HG03460 (cell line): ENCODE results near the gene FAM107A.
"Not testable (repeated sequence)": the region's sequence is repeated elsewhere in the genome, so short reads cannot be mapped to it uniquely, and the experiment has no call there.

ENCODE experiments used
- ATAC-seq: cut with Tn5 transposase; IDR thresholded peaks from one replicate; pipeline ENCODE4 v1.9.1; 2021; ENCODE audit not compliant: unreplicated experiment

FAM107A gene

GRCh38 chr3:58537412-58538301 is 39.5 kb downstream of the FAM107A start:
- ATAC-seq = no peak

- no peak for ATAC-seq
Measured at GRCh38 chr3:58536501-58537411, 40.4 kb downstream of the FAM107A start, which contains the start of gene ACOX2. Gene ACOX2 (minus strand): TSS chr3:58537190. CDS start chr3:58535106, 2,084 bp downstream.

GRCh38 chr3:58535531-58536500 is 41.4 kb downstream of the FAM107A start:
- no peak for ATAC-seq

- ATAC-seq = no peak
Measured at GRCh38 chr3:58534592-58535494, 42.3 kb downstream of the FAM107A start.

DNA sequence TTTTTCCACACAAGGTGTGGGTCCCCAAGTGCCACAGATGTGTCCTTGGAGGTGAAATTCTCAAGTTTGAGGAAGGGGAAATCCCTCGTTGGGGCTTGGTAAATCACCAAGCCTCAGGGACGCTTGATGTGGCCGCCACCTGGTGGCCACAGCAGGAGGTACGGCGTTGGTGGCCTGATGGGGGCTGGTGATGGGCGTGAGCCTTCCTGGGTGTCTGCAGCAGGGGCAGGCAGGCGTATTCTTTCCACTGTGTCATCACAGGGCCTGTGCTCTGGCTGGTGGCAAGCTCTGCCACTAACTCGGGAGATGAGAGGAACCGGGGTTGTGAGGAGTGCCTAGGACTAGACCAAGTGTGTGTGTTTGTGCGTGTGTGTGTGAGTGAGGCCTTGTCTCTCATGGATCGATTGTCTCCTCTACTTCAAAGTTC is 44.4 kb downstream of the FAM107A start:
- no peak for ATAC-seq

DNA sequence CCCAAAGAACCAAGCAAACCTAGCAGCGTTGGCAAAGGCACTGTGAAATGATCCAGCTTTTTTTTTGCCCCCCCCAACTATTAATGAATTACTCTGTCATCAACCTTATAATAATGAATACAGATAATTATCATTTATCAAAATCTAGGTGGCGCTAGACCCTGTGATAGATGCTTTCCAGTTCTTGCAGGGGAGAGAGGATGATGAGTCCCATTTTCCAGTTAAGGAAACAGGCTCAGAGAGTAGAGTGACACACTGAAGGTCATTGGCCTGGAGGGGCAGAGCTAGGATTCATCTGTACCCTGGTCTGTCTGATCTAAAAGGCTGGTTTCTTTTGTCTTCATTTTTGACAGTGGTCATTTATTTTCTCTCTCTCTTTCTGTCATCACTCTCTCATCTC is 45.2 kb downstream of the FAM107A start:
- ATAC-seq = no peak

- ATAC-seq = no peak
Measured at GRCh38 chr3:58531555-58531954, 45.6 kb downstream of the FAM107A start.

DNA sequence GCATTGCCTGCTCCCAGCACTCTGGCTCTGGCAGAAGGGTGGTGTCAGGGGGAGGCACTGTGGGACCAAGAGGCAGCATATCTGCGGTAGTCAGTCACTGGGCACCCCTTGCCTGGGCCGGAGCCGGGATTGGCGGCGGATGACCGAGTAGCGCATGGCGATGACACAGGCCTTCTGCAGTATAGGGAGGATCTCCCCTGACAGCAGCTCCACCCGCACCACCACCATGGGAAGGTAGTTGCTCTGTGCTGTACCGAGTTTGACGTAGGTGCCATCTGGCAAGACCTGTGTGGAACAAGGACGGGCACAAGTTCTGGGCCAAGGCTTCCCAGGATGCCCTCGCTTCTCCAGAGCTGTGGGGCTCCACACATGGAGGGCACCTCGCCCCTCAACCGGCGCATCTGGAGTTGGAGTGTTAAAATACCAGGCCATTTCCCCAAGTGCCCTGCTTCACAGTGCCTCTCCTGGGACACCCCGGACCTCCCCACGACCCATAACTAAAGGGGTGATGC is 46.8 kb downstream of the FAM107A start:
- ATAC-seq = no peak

GRCh38 chr3:58529516-58530353 is 47.5 kb downstream of the FAM107A start:
- no peak for ATAC-seq

DNA sequence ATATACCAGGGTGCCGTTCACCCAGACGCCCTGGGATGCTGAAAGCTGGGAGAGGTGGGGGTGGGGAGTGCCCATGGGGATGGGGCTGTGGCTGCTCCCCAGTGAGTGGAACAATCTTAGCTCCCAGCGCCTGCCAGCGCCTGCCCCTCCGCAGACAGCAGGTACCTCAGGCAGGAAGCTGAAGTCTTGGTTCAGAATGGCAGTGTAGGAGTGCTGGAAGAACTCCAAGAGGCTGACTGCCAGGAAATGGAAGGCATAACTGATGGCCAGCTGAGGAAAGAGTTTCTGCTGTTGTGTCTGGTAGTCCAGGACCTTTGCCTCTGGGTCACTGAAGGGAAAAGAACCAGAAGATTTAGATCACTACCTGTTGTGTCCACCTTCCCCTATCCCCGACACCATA is 48.6 kb downstream of the FAM107A start:
- ATAC-seq = no peak

- not testable (repeated sequence) for ATAC-seq
Measured at GRCh38 chr3:58527440-58527839, 49.8 kb downstream of the FAM107A start.

- ATAC-seq = no peak
Measured at GRCh38 chr3:58526515-58526957, 50.7 kb downstream of the FAM107A start.

- ATAC-seq = no peak
Measured at GRCh38 chr3:58524326-58524888, 52.8 kb downstream of the FAM107A start.

DNA sequence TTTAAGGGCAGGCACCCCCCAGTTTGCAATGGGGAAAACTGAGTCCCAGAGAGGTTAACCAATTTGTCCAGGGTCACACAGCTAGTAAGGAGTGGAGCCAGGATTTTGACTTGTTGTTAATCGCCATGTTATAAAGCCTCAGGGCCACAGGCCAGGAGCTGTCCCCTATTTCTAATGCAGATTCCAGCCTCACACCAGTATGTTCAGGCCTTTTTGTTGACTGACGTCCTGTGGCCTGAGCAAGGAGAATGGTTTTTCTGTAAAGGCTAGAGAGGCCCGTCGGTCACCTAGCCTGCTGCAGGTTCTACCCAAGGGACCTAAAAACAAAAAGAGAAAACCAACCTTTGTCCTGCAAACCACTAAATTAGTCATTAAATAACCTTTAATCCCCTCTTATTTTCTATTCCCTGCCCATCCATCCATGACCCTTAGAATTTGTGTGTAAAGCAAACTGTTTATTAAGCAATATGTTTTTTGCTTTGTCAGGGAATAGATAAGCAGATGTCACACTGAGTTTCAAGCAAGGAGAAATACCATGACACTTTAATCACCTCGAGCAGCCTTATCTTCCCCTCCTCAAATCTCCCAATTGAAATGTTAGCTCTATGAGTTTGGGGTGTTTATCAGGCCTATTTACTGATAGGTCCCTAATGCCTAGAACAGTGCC is 54.3 kb downstream of the FAM107A start:
- no peak for ATAC-seq

DNA sequence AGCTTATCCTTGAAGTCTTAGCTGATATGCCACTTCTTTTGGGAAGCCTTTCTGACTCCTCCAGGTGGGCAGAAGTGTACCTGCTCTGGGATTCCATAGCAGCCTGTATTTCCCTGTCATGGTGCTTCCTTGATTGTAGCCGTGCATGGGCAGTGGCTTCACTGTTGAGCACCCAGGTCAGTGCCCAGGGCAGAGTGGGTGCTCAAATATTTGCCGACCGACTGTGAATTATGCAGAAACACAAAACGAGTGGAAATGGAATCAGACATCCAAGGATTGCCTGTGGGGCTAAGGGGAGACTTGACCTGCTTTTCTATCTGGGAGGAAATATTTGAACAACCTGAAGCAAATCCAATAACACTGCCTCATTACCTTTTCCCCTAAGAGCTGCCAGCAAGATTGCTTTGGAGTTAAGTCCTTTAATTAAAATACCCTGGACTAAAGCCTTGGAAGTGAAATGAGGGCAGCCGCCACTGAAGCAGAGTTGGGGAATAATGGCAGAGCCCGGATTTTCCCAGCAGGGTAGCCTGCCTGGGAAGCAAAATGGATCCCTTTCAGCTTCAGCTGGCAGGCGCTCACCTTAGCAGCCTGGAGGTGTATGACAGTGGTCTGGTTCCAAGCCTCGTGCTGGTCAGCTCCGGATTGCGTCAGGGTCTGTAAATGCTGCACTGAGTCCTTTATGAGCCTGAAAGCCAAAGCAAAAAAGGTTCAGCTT is 55.1 kb downstream of the FAM107A start:
- ATAC-seq = no peak

DNA sequence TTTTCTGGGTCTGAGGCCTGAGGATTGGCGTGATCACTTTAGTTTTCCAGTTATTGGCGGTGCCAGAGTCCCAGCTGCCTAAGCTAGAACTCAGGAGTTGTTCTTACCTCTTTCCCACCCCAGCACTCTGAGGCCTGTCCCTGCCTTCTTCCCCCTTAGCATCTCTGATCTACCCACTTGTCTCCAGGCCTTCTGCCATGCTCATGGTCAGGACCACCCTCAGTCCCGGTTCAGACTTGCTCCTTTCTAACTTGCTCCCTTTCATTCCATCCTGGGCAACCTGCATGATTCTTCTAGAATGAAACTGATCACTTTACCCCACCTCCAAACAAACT is 55.9 kb downstream of the FAM107A start:
- ATAC-seq = no peak
